ENCODE measurements around the gene PDLIM7. TPM values are rescaled to one million over a fixed set of nuclear protein-coding genes. Genes with fewer than 3 reads are reported as not detected.
"Not testable (repeated sequence)": the region's sequence is repeated elsewhere in the genome, so short reads cannot be mapped to it uniquely, and the experiment has no call there.

The PDLIM7 gene
- total RNA-seq, 1 experiment from 2014 or later = 400 TPM

DNA sequence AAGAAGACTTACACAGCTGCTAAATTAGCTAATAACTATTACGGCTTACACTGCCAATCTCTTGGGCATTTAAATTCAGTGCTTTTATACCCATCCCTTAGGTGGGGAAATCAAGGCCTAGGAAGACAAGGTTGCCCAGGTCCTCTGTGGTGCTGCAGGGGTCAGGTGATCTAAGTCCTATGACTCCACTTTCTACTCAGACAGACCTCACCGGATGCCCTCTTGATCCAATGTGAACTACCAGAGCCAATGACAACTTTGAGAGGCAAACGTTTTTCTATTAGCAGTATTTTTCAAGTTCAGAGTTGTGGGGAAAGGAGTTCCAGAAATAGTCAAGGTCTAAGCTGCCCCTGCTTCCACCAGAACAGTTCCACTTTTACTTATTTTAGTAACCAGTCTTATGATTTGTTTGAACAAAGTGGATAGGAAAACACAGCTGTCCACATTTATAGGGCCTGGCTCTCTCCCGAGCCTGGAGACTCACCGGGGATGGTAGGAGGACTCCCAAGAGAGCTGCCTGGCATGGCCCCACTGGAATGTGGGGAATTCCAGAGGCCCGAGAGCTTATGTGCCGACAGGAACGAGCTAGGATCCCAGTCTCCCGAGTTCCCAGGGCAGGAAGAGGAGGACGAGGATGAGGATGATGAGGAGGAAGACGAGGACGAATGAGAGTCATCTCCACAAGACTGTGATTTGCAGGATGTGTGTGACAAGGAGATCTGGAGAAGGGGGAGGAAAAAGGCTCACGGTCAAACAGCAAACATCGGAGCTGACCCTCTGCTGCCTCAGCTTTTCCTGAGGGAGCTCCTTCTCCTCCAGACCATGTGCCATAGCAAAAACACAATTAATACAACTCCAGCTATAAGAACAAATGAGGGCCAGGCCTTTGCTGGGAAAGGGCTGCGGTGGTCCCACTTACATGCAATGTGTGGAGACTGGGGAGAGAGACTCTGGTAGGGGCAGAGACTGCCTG, 40.3 kb upstream of the PDLIM7 start:
- no peak for TF ChIP-seq CTCF (IDR thresholded peaks at IDR 0.05; ENCODE audit: unreplicated experiment)
- Mint-ChIP-seq H3K36me3 (ENCODE audit: insufficient read depth, unreplicated experiment) (peaks cover 18% of the 10 kb centered on the region), H3K4me3 (ENCODE audit: low read depth, unreplicated experiment) (no peak overlapping the region), H3K27ac (ENCODE audit: unreplicated experiment) (no peak overlapping the region), H3K27me3 (ENCODE audit: unreplicated experiment) (no peaks in the 10 kb centered on the region), H3K4me1 (ENCODE audit: low read depth, unreplicated experiment) (no peaks in the 10 kb centered on the region), H3K9me3 (ENCODE audit: low read depth, unreplicated experiment) (no peaks in the 10 kb centered on the region)
- no TSS peak for BruUV-seq (replicated peaks)
- intact Hi-C loops (cut with micrococcal nuclease; ENCODE audit: unreplicated experiment) = no loop called here
- no peak for DNase-seq
- CTCF ChIA-PET = no interaction called here

DNA sequence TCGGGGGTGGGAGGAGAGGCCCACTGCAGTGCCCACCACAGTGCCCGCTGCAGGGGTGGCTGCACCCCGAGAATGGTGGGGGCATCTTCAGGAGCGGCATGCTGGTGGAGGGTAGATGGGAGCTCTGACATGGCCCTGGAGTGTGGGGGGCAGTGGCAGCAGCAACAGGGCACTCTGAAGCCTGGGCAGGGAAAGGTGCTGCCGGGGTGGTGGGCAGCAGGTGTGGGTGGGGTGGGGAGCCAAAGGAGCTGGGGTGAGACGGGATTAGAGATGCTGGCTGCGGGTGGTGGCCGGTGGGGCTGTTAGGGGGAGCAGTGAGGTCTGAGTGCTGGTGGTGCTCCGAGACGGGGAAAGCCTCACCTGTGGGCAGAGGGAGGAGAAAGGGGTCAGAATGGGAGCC, 39.0 kb upstream of the PDLIM7 start:
- CTCF ChIA-PET = no interaction called here
- no TSS peak for BruUV-seq (replicated peaks)
- no peaks in the 10 kb centered on the region for H3K9me3 Mint-ChIP-seq (ENCODE audit: low read depth, unreplicated experiment)
- no peak for TF ChIP-seq CTCF (IDR thresholded peaks at IDR 0.05; ENCODE audit: unreplicated experiment)
- H3K4me1 Mint-ChIP-seq (ENCODE audit: low read depth, unreplicated experiment) = no peaks in the 10 kb centered on the region
- intact Hi-C loops (cut with micrococcal nuclease; ENCODE audit: unreplicated experiment) = no loop called here
- no peak overlapping the region for H3K27ac Mint-ChIP-seq (ENCODE audit: unreplicated experiment)
- H3K4me3 Mint-ChIP-seq (ENCODE audit: low read depth, unreplicated experiment) = no peak overlapping the region
- H3K36me3 Mint-ChIP-seq (ENCODE audit: insufficient read depth, unreplicated experiment) = peaks cover 24% of the 10 kb centered on the region
- no peak for DNase-seq
- no peaks in the 10 kb centered on the region for H3K27me3 Mint-ChIP-seq (ENCODE audit: unreplicated experiment)

DNA sequence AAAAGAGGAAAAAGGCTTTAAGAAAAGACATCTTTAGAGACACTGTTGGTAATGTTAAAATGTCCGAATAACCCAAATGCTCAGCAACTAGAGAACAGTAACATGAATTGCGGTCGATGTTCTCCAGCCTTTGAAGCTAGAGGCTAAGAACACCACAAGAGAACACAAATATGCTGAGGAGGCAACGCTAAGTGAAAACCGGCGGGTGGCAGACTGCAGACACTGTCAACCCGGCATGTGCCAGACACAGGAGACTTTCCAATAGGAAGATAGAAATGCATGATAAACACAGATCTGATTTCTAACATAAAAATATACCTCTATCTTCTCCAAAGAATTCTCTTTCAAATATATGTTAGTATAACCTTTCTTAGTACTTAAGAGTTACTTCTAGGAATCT, 37.7 kb upstream of the PDLIM7 start:
- TF ChIP-seq CTCF (IDR thresholded peaks at IDR 0.05; ENCODE audit: unreplicated experiment) = no peak
- H3K27me3 Mint-ChIP-seq (ENCODE audit: unreplicated experiment) = no peaks in the 10 kb centered on the region
- BruUV-seq (replicated peaks) = no TSS peak
- intact Hi-C loops (cut with micrococcal nuclease; ENCODE audit: unreplicated experiment) = no loop called here
- DNase-seq = no peak
- CTCF ChIA-PET = no interaction called here
- H3K4me3 Mint-ChIP-seq (ENCODE audit: low read depth, unreplicated experiment) = no peak overlapping the region
- peaks cover 24% of the 10 kb centered on the region for H3K36me3 Mint-ChIP-seq (ENCODE audit: insufficient read depth, unreplicated experiment)
- no peak overlapping the region for H3K27ac Mint-ChIP-seq (ENCODE audit: unreplicated experiment)
- no peaks in the 10 kb centered on the region for H3K9me3 Mint-ChIP-seq (ENCODE audit: low read depth, unreplicated experiment)
- no peaks in the 10 kb centered on the region for H3K4me1 Mint-ChIP-seq (ENCODE audit: low read depth, unreplicated experiment)

DNA sequence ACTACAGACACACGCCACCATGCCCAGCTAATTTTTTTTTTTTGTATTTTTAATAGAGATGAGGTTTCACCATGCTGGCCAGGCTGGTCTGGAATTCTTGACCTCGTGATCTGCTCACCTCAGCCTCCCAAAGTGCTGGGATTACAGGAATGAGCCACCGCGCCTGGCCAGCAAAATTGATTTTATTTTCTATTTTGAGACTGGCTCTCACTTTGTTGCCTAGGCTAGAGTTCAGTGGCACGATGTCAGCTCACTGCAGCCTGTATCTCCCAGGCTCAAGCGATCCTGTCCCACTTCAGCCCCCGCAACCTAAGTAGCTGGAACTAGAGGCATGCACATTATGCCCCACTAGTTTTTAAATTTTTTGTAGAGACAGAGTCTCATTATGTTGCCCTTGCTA, 37.0 kb upstream of the PDLIM7 start:
- intact Hi-C loops (cut with micrococcal nuclease; ENCODE audit: unreplicated experiment); BruUV-seq (replicated peaks); H3K9me3 Mint-ChIP-seq (ENCODE audit: low read depth, unreplicated experiment); H3K27ac Mint-ChIP-seq (ENCODE audit: unreplicated experiment); DNase-seq; H3K27me3 Mint-ChIP-seq (ENCODE audit: unreplicated experiment); H3K4me1 Mint-ChIP-seq (ENCODE audit: low read depth, unreplicated experiment); H3K4me3 Mint-ChIP-seq (ENCODE audit: low read depth, unreplicated experiment): not testable (repeated sequence)
- CTCF ChIA-PET = interaction anchor here (0.6 to 0.7 kb wide), 2 partner anchors 16 to 104 kb away, joined by 3 to 4 read pairs; no protein-coding TSS in a partner anchor
- H3K36me3 Mint-ChIP-seq (ENCODE audit: insufficient read depth, unreplicated experiment) = peaks cover 23% of the 10 kb centered on the region
